ENCODE results near the gene PLCB4.
"Not testable (repeated sequence)": the region's sequence is repeated elsewhere in the genome, so short reads cannot be mapped to it uniquely, and the experiment has no call there.

The PLCB4 gene

GRCh38 chr20:9068841-9069663, at the start of gene PLCB4:
Gene PLCB4 (plus strand): TSS chr20:9069087. CDS start chr20:9307815, 238,728 bp downstream.
- DNase-seq: no peak

- no peak for DNase-seq
These were observed 49.1 kb upstream of the PLCB4 start for GRCh38 chr20:9019833-9020232.

- no peak for DNase-seq
These were observed 47.7 kb upstream of the PLCB4 start for GRCh38 chr20:9021216-9021615.

GRCh38 chr20:9021699-9022098, 47.2 kb upstream of the PLCB4 start:
- DNase-seq: no peak

DNA sequence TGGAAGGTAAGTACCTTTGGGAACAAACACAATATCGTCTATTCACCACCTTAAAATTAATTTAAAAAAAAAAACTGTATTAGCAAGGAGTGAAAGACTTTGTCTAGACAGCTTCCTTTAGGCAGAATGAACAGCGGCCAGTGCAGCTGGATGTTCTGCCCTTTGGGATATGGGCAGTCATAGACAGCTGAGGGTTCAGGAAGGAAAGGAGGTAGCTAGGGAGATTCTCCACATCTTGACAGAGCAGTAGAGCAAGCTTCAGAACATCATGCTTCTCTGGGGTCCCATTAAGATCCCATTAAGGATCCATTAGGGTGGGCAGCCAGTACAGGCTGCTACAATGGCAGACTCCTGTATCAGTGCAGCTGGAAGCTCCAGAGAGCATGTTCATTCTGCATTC, 46.5 kb upstream of the PLCB4 start:
- no peak for DNase-seq

DNA sequence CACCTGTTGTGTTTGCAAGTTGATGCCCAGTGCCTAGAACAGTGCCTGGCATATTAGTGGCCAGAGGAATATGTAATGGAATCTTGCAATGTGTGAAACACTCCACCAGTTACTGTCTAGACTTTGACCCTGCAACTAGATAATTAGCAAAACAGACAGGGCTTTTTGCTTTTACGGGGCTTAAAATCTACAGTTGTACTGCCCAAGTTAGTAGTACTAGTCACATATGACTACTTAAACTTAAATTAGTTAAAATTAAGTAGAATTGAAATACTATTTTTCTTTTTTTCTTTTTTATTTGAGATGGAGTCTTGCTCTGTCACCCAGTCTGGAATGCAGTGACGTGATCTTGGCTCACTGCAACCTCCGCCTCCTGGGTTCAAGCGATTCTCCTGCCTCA, 44.3 kb upstream of the PLCB4 start:
- DNase-seq: no peak

GRCh38 chr20:9025011-9025410, 43.9 kb upstream of the PLCB4 start:
- DNase-seq: no peak

DNA sequence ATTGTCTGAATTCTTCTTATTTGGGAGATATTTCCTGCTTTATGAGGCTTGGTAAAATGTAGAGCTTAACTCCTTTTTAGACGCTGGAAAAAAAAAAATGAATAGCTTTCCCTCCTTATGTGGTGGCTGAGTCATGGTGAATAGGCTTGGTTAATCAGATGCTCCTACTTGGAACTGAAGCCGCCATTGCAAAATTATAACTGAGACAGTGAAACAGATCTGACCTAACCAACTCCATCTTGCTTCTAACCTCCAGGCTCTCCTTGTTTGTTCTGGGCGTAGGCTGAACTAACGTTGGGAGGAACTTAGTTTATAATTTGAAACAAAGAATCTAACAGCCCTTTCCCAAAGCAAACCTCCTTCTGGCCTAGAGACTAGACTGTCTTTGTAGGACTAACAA, 43.2 kb upstream of the PLCB4 start:
- DNase-seq: no peak

DNA sequence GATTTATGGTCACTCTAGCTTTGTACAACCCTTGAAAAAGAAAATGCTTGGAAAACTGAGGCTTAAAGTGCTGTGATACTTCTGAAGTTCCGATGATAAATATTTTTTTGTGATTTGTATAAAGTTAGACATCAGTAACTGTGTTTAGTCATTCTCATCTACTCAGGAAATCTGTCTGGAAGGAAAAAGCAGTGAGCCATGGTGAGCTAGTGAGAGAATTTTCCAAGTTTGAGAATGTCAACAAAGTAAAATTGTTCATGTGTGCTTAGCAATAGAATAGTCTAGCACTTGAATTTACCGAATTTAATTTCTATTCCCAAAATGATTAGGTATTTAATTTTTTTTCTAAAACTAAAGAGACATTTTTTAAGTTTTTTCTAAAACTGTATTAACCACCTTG, 41.3 kb upstream of the PLCB4 start:
- no peak for DNase-seq

DNA sequence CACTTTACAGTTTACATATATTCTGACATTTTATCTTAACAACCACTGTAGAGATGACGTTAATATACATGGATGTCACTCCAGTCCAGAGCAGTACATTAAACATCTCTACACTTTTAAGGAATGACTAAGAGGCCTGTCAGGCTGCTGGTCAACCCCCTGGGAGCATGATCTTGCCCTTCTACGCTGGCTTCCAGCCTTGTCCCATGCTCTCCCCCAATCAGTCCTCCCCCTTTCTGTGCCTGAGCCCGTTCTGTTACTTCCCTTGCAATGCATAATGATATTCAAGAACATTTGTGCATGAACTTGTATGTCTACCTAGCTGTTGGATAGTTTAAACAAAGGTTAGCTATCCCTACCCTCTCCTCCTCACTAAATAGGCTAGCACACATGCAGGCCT, 40.5 kb upstream of the PLCB4 start:
- no peak for DNase-seq

- DNase-seq: no peak
These were observed 36.9 kb upstream of the PLCB4 start for GRCh38 chr20:9031991-9032390.

DNA sequence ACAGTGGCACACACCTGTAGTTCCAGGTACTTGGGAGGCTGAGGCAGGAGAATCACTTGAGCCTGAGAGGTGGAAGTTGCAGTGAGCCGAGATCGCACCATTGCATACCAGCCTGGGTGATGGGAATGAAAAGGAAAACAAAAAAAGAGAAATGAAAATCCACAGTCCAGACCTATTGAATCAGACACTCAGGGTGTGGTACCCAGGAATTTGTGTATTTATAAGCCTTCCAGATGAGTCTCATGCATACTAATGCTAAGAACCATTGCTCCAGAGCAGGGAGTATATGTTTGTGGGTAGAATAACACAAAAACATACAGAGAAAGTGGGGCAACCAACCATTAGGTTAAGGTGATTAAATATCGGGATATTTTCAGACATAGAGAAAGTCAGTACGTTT, 36.1 kb upstream of the PLCB4 start:
- DNase-seq: no peak

DNA sequence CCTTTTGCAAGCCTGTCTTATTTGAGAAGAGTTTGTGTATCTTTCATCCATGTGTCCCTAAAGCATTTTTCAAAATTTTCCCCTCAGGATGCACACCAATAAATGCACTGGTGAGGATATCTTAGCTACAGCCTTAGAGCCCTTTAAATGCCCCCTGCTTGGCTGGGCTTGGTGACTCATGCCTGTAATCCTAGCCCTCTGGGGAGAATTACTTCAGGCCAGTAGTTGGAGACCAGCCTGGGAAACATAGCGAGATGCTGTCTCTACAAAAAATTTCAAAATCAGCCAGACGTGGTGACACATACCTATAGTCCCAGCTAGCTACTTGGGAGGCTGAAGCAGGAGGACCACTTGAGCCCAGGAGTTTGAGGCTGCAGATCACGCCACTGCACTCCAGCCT, 33.8 kb upstream of the PLCB4 start:
- no peak for DNase-seq

GRCh38 chr20:9036593-9036992, 32.3 kb upstream of the PLCB4 start:
- DNase-seq: no peak

- no peak for DNase-seq
These were observed 29.9 kb upstream of the PLCB4 start for GRCh38 chr20:9038791-9039535.

- no peak for DNase-seq
These were observed 27.9 kb upstream of the PLCB4 start for GRCh38 chr20:9040863-9041524.

DNA sequence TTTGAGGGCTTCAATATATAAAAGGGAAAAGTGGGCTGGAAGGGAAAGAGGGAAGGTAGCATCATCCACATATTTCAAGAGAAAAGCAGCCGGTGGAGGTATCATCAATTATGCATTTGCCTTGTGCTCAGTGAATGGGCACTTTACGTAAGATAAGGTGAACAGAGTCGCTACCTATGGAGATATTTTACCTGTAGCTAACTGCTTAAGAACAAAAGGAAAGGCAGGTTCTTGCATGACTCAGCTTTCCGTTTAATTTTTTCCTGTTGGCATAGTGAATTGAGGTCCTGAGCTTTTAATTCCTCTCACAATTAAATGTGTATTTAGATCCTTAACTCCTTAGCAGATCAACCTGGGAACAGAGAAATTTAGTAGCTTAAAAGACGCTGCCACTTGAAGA, 25.5 kb upstream of the PLCB4 start:
- DNase-seq: no peak

- DNase-seq: not testable (repeated sequence)
These were observed 21.0 kb upstream of the PLCB4 start for GRCh38 chr20:9047928-9048327.

- DNase-seq: no peak
These were observed 17.4 kb upstream of the PLCB4 start for GRCh38 chr20:9051508-9051907.

DNA sequence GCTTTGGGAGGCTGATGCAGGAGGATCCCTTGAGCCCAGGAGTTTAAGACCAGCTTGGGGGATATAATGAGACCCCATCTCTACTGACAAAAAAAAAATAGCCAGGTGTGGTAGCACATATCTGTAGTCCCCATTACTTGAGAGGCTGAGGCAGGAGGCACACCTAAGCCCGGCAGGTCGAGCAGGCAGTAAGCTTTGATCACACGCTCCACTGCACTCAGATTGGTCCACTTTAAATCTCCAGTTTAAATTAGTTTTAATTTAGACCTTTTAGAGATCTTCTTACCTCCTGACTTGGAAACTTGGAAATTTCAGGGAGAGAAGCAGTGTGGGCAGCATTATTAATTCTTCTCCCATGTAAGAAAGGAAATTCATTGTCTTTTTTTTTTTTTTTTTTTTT, 16.8 kb upstream of the PLCB4 start:
- no peak for DNase-seq

DNA sequence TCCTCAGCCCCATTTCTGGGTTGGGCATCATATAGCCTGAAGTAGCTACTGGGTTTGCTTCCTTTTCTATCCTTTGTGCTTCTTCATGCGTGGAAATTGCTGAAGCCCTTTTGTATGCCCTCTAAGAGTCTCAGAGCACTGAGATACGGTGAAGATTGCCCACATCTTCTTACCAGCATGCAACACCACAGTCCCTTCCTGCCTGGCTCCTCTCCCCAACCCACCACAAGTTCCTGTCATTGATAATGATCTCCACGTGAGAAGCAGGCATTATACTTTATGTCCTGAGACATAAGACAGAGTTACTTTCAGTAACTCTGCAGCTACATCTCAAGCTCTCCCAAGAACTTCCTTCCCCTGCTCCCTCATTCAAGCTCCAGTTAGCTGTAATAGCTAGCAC, 15.8 kb upstream of the PLCB4 start:
- no peak for DNase-seq

- DNase-seq: no peak
These were observed 14.7 kb upstream of the PLCB4 start for GRCh38 chr20:9054176-9054575.

DNA sequence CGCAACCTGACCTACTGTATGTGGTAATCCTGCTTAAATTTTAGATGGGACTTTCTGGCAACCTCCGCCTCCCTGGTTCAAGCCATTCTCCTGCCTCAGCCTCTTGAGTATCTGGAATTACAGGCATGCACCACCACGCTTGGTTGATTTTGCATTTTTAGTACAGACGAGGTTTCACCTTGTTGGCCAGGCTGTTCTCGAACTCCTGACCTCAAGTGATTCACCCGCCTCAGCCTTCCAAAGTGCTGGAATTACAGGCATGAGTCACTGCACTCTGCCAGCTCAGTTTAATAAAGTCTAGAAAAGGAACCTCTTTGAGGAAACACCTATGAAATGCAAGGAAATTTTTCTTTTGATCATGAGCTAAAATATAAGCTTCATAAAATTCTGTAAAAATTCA, 9.0 kb upstream of the PLCB4 start:
- DNase-seq: no peak

GRCh38 chr20:9061434-9061833, 7.5 kb upstream of the PLCB4 start:
- no peak for DNase-seq
